Kidney glomerular epithelial cell (primary cell): Measurements from ENCODE around the gene TTC7B.
"Not testable (repeated sequence)": the region's sequence is repeated elsewhere in the genome, so short reads cannot be mapped to it uniquely, and the experiment has no call there.

Source experiments
- DNase-seq: peaks from one replicate; lab custom pipeline; 2025; lab: John Stamatoyannopoulos, UW

Gene TTC7B

GRCh38 chr14:90830931-90831701 lies 14.9 kb upstream of the TTC7B start:
- no peak for DNase-seq

- DNase-seq: no peak
Measured at GRCh38 chr14:90829677-90830076, 13.4 kb upstream of the TTC7B start.

DNA sequence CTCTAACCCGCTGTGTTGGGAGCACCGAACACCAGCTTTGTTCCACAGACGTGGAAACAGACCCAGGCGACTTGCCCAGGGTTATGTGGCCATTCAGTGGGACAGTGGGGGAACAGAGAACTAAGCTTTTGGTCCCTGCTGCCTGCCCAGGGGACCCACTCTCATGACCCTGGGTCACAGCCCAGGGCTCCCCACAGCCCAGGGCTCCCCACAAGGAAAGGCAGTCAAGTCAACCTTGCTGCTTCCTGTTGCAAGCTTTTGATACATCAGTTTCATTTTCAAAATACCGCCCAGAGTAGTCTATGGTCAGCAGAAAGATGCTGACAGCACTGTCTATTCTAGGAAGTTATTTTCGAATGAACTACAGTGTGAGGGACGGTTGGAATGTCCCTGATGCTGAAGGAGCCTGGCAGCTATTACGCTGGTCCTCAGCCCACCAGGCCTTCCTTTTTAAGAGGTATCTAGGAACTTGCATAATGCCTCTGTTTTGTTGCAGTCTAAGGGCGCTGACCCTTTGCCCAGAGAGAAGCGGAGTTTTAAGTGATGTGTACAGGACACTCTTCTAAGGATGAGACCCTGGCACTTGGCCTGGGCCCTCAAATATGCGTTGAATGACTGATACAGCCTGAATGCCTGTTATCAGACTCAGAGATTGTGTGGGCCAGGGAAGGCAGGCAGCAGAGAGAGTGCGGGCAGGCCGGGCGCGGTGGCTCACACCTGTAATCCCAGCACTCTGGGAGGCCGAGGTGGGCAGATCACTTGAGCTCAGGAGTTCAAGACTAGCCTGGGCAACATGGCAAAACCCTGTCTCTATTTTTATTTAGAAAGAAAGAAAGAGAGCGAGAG lies 12.6 kb upstream of the TTC7B start:
- DNase-seq: no peak

- peak; percentile 78 for DNase-seq
Measured at GRCh38 chr14:90827919-90828610, 11.8 kb upstream of the TTC7B start.

- DNase-seq: not testable (repeated sequence)
Measured at GRCh38 chr14:90823542-90823941, 7.3 kb upstream of the TTC7B start.

DNA sequence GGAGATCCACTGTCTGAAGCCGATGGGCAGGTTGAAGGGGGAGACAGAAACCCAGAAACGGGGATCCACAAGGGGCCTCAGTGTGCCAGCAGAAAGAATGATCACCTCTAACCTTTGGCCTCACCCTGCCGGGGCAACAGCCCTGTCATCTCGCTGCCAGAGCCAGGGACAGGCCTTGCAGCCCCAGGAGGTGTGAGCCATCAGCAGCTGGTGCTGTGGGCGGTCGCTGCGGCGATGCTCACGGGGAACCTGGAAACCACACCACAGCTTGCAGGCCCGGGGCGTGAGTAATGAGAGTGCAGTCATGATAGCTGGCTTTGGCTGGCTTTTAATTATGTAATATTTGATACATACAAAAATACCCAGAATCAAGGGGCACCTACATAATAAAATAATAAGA lies 4.7 kb upstream of the TTC7B start:
- DNase-seq: no peak

DNA sequence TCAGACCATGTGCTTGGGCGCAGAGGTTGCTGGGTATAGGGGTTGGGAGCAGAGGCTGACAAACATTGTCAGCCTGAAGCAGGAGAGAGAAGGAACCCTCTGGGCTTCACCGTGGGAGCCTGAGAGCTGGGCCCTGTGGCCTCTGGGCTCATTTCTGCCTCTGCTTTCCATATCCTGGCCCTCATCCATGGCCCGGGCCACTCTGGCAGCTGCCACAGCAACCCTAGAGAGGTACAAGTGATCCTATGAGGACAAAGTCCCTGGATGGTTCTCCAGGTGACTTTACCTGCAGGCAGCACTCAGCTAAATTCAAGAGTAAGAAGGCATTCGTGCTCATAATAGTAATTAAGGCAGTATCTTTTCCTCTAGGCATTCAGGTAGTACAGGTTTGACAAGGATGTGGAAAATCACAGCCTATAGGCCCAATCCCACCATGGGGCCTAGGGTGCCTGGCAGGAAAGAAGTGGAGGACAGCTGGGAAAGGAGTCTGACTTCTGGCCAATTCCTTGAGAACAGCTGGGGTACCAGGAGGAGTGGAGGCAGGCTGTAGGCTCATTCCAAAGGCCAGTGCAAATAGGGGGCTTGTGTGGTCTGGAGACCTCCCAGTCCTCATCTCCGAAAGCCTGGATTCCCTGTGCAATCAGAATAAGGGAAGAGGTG lies 3.6 kb upstream of the TTC7B start:
- DNase-seq: no peak

DNA sequence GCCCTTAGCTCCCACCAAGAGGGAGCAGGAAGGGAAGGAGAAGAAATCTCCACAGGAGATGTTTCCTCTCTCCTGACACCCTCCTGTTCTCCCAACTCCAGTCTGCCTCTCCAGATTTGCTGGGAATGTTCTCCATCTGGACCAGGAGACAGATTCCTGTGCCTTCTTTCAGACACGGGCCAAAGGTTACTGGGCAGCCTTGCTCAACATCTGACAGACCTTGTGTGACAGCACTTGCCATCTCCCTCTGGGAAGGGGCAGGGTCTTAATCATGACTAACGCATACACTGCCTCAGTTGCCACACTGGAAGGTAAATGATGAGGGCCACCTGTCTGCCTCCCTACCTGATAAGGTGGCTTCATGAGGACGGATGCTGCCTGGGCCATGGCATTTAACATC lies 2.5 kb upstream of the TTC7B start:
- no peak for DNase-seq

- DNase-seq: no peak
Measured at GRCh38 chr14:90816681-90817436, 629 bp upstream of the TTC7B start.

DNA sequence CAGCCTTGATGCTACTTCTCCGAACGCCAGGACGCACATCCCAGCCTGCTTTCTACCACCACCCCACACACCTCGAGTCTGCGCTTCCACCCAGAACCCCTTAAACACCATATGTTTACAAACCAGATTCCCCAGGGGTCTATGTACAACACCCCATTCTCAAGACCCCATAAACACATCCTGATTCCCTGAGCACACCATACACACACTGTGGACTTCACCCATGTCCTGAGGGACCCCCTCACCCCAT lies 733 bp downstream of the TTC7B start:
- no peak for DNase-seq

DNA sequence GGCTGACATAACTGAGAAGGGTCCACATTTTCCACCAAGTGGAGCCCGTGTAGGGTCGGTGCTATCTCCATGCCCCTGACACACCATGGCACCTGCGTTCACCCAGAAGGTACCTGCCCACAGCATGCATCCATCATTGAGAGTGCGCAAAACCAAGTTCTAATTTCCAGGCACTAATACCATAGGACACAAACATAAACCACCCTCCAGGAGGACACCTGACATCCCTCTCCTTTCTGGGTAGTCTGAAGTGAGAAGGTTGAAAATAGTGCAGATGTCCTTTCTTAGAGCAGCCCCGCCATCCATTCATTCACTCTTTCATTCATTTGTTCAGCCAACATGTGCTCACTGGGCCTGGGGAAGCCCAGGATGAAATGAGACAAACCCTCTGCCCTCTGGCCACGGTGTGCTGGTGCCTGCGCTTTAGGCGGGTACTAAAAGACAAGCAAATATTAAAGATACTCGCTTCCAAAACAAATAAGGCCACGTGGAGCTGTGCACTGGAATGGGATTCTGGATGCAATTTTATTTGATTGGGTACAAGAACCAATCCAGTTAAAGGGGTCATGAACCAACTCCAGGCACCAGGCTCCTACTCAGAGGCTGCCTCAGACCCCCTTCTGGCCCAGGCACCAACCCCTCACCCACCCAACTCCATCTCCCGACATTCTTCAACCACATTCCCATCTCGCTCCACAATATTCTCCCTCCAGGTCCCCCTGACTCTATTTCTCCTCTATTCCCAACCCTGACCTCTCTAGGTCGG lies 1.2 kb downstream of the TTC7B start:
- no peak for DNase-seq

DNA sequence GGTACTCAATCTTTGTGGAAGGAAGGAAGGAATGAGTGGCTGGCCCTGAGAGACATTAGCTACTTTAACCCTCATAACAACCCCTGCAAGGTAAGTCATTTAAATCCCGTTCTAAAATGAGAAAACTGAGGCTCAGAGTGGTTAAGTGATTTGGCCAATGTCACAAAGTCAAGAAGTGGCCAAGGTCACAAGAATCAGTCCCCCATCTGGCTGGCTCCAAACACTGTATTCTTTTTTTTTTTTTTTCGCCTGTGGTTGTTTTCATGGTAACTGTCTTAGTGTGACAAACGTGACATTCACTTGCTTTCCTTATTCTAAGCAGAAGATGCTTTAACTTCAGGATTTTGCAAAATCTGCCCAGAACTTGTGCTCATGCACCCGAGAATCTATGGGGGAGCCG lies 2.8 kb downstream of the TTC7B start:
- DNase-seq: no peak

DNA sequence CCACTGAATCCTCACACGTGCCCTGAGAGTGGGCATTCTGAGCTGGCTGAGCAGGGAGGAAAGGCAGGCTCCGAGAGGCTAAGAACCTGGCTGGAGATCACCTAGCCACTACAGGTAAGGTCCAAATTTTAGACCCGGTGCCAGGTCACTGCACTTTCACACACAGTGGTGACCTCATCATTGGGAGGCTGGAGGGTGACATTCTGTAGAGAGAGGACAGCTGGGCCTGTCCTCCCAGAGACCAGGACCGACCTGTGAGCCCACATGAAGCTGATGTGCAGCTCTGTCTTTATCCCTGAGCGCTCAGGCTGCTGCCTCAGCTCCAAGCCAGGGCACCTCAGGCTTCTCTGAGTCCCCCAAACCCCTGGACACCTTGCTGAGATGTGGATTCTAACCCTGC lies 4.1 kb downstream of the TTC7B start:
- DNase-seq: no peak

DNA sequence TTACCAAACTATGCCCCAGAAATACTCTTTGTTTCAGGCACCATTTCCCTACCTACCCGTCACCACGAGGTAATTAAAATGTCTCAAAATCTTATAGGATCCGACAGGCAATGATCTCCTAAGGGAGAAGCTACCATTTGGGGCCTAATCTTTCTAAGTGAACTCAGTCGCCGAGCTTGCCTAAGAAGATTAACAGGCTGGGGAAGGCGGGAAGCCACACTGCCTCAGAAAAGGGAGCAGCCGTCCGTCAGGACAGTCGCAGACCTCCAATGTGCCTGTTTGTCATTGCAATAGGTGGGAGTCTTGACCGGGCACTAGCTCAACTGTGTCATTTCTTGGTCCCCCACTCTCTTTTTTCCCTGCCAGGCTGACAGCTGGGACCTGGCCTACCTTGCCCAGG lies 4.6 kb downstream of the TTC7B start:
- DNase-seq: no peak

GRCh38 chr14:90810806-90811205 lies 5.4 kb downstream of the TTC7B start:
- no peak for DNase-seq

- no peak for DNase-seq
Measured at GRCh38 chr14:90809530-90810312, 6.5 kb downstream of the TTC7B start.

GRCh38 chr14:90808759-90809529 lies 7.3 kb downstream of the TTC7B start:
- DNase-seq: no peak

DNA sequence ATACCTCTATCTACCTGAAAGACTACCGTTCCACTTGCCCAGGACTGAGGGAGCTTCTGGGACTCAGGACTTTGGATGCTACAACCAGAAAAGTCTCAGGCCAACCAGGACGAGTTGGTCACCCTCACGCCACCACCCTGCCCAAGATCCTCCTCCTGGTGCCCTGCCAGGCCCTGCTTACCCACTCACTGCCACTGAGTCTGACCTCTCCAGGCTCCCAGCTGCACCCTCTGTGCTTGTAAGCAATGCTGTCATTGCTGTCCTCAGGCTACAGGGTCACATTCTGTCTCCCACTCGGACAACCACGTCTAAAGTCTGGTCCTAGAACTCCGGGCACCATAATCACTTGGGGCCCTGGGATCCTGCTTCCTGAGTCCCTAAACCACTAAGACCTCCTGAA lies 9.2 kb downstream of the TTC7B start:
- DNase-seq: no peak
